ENCODE data around the gene IKBKE. TPM values are rescaled to one million over a fixed set of nuclear protein-coding genes. Genes with fewer than 3 reads are reported as not detected.

Gene IKBKE
- total and polyA plus RNA-seq, 2 donors: 17.1 to 23.9 TPM

GRCh38 chr1:206508956-206509355 is 38.7 kb downstream of the IKBKE start:
- Histone ChIP-seq H3K4me3 (ENCODE audit: low read length in 2 of 2) (no peak overlapping the region), H3K9me3 (ENCODE audit: control insufficient read depth in 2 of 2, insufficient read depth in 1 of 2, low read length in 1 of 2) (peaks cover 0 to 9% of the 10 kb centered on the region in 2 donors), H3K4me1 (ENCODE audit: control insufficient read depth in 2 of 2, insufficient read depth in 2 of 2, low read length in 2 of 2) (peaks cover 11 to 58% of the 10 kb centered on the region in 2 donors), H3K27me3 (ENCODE audit: control insufficient read depth in 2 of 2, insufficient read depth in 1 of 2, low read length in 1 of 2) (peaks cover 43 to 62% of the 10 kb centered on the region in 2 donors), H3K36me3 (ENCODE audit: control insufficient read depth in 2 of 2, insufficient read depth in 2 of 2, low read length in 1 of 2) (no peaks in the 10 kb centered on the region), H3K27ac (ENCODE audit: low read depth in 1 of 2, low read length in 1 of 2) (no peak overlapping the region)
- 81% methylated on average over 6 of the region's 6 CpGs for WGBS
- DNase-seq (ENCODE audit: low read depth in 6 of 9, low spot score in 9 of 9): no peak

GRCh38 chr1:206509612-206510257 is 39.5 kb downstream of the IKBKE start:
- DNase-seq (ENCODE audit: low read depth in 6 of 9, low spot score in 9 of 9): no peak
- no peak overlapping the region for H3K4me3 ChIP-seq (ENCODE audit: low read length in 2 of 2)

GRCh38 chr1:206510371-206510770 is 40.1 kb downstream of the IKBKE start:
- no peak overlapping the region for H3K4me3 ChIP-seq (ENCODE audit: low read length in 2 of 2)
- peaks cover 43 to 52% of the 10 kb centered on the region in 2 donors for H3K27me3 ChIP-seq (ENCODE audit: control insufficient read depth in 2 of 2, insufficient read depth in 1 of 2, low read length in 1 of 2)

More at GRCh38 chr1:206509612-206510257, 39.5 kb downstream of the IKBKE start:
- Histone ChIP-seq H3K4me1 (ENCODE audit: control insufficient read depth in 2 of 2, insufficient read depth in 2 of 2, low read length in 2 of 2) (peaks cover 11 to 55% of the 10 kb centered on the region in 2 donors), H3K27me3 (ENCODE audit: control insufficient read depth in 2 of 2, insufficient read depth in 1 of 2, low read length in 1 of 2) (peaks cover 43 to 58% of the 10 kb centered on the region in 2 donors), H3K9me3 (ENCODE audit: control insufficient read depth in 2 of 2, insufficient read depth in 1 of 2, low read length in 1 of 2) (peaks cover 0 to 9% of the 10 kb centered on the region in 2 donors), H3K36me3 (ENCODE audit: control insufficient read depth in 2 of 2, insufficient read depth in 2 of 2, low read length in 1 of 2) (no peaks in the 10 kb centered on the region), H3K27ac (ENCODE audit: low read depth in 1 of 2, low read length in 1 of 2) (no peak overlapping the region)
- 95% methylated on average over 12 of the region's 12 CpGs for WGBS

GRCh38 chr1:206511362-206512057 is 41.2 kb downstream of the IKBKE start:
- WGBS: 89% methylated on average over 14 of the region's 14 CpGs
- Histone ChIP-seq H3K27me3 (ENCODE audit: control insufficient read depth in 2 of 2, insufficient read depth in 1 of 2, low read length in 1 of 2) (peaks cover 33 to 40% of the 10 kb centered on the region in 2 donors), H3K9me3 (ENCODE audit: control insufficient read depth in 2 of 2, insufficient read depth in 1 of 2, low read length in 1 of 2) (peaks cover 0 to 9% of the 10 kb centered on the region in 2 donors), H3K4me3 (ENCODE audit: low read length in 2 of 2) (no peak overlapping the region), H3K27ac (ENCODE audit: low read depth in 1 of 2, low read length in 1 of 2) (peak overlapping the region; percentile 64 to 74), H3K36me3 (ENCODE audit: control insufficient read depth in 2 of 2, insufficient read depth in 2 of 2, low read length in 1 of 2) (no peaks in the 10 kb centered on the region), H3K4me1 (ENCODE audit: control insufficient read depth in 2 of 2, insufficient read depth in 2 of 2, low read length in 2 of 2) (peaks cover 9 to 48% of the 10 kb centered on the region in 2 donors)
- peak in 2 of 9 donors; percentile 21 to 53 for DNase-seq (ENCODE audit: low read depth in 6 of 9, low spot score in 9 of 9)

More at GRCh38 chr1:206510371-206510770, 40.1 kb downstream of the IKBKE start:
- Histone ChIP-seq H3K4me1 (ENCODE audit: control insufficient read depth in 2 of 2, insufficient read depth in 2 of 2, low read length in 2 of 2) (peaks cover 11 to 52% of the 10 kb centered on the region in 2 donors), H3K36me3 (ENCODE audit: control insufficient read depth in 2 of 2, insufficient read depth in 2 of 2, low read length in 1 of 2) (no peaks in the 10 kb centered on the region), H3K9me3 (ENCODE audit: control insufficient read depth in 2 of 2, insufficient read depth in 1 of 2, low read length in 1 of 2) (peaks cover 0 to 9% of the 10 kb centered on the region in 2 donors), H3K27ac (ENCODE audit: low read depth in 1 of 2, low read length in 1 of 2) (no peak overlapping the region)
- DNase-seq (ENCODE audit: low read depth in 6 of 9, low spot score in 9 of 9): no peak
- WGBS: 94% methylated on average over 5 of the region's 5 CpGs

GRCh38 chr1:206512058-206512850 is 42.0 kb downstream of the IKBKE start:
- no peaks in the 10 kb centered on the region for H3K36me3 ChIP-seq (ENCODE audit: control insufficient read depth in 2 of 2, insufficient read depth in 2 of 2, low read length in 1 of 2)
- peak overlapping the region; percentile 64 to 79 for H3K27ac ChIP-seq (ENCODE audit: low read depth in 1 of 2, low read length in 1 of 2)
- peaks cover 5 to 43% of the 10 kb centered on the region in 2 donors for H3K4me1 ChIP-seq (ENCODE audit: control insufficient read depth in 2 of 2, insufficient read depth in 2 of 2, low read length in 2 of 2)
- peaks cover 0 to 4% of the 10 kb centered on the region in 2 donors for H3K9me3 ChIP-seq (ENCODE audit: control insufficient read depth in 2 of 2, insufficient read depth in 1 of 2, low read length in 1 of 2)
- peaks cover 26 to 36% of the 10 kb centered on the region in 2 donors for H3K27me3 ChIP-seq (ENCODE audit: control insufficient read depth in 2 of 2, insufficient read depth in 1 of 2, low read length in 1 of 2)
- WGBS: 82% methylated on average over 14 of the region's 14 CpGs
- no peak overlapping the region for H3K4me3 ChIP-seq (ENCODE audit: low read length in 2 of 2)
- no peak for DNase-seq (ENCODE audit: low read depth in 6 of 9, low spot score in 9 of 9)

- 95% methylated on average over 4 of the region's 4 CpGs for WGBS
- no peak for DNase-seq (ENCODE audit: low read depth in 6 of 9, low spot score in 9 of 9)
- Histone ChIP-seq H3K27ac (ENCODE audit: low read depth in 1 of 2, low read length in 1 of 2) (no peak overlapping the region), H3K36me3 (ENCODE audit: control insufficient read depth in 2 of 2, insufficient read depth in 2 of 2, low read length in 1 of 2) (no peaks in the 10 kb centered on the region), H3K9me3 (ENCODE audit: control insufficient read depth in 2 of 2, insufficient read depth in 1 of 2, low read length in 1 of 2) (peaks cover 0 to 4% of the 10 kb centered on the region in 2 donors), H3K4me3 (ENCODE audit: low read length in 2 of 2) (no peak overlapping the region), H3K4me1 (ENCODE audit: control insufficient read depth in 2 of 2, insufficient read depth in 2 of 2, low read length in 2 of 2) (peaks cover 3 to 42% of the 10 kb centered on the region in 2 donors), H3K27me3 (ENCODE audit: control insufficient read depth in 2 of 2, insufficient read depth in 1 of 2, low read length in 1 of 2) (peaks cover 20 to 30% of the 10 kb centered on the region in 2 donors)
These were observed 42.5 kb downstream of the IKBKE start for GRCh38 chr1:206512851-206513180.

GRCh38 chr1:206513312-206514111 is 43.2 kb downstream of the IKBKE start:
- H3K27ac ChIP-seq (ENCODE audit: low read depth in 1 of 2, low read length in 1 of 2): peak overlapping the region; percentile 33 to 66
- H3K9me3 ChIP-seq (ENCODE audit: control insufficient read depth in 2 of 2, insufficient read depth in 1 of 2, low read length in 1 of 2): no peaks in the 10 kb centered on the region
- WGBS: 96% methylated on average over 11 of the region's 11 CpGs
- H3K4me1 ChIP-seq (ENCODE audit: control insufficient read depth in 2 of 2, insufficient read depth in 2 of 2, low read length in 2 of 2): peaks cover 0 to 35% of the 10 kb centered on the region in 2 donors
- no peak overlapping the region for H3K4me3 ChIP-seq (ENCODE audit: low read length in 2 of 2)
- H3K27me3 ChIP-seq (ENCODE audit: control insufficient read depth in 2 of 2, insufficient read depth in 1 of 2, low read length in 1 of 2): peaks cover 14 to 23% of the 10 kb centered on the region in 2 donors
- H3K36me3 ChIP-seq (ENCODE audit: control insufficient read depth in 2 of 2, insufficient read depth in 2 of 2, low read length in 1 of 2): no peaks in the 10 kb centered on the region
- no peak for DNase-seq (ENCODE audit: low read depth in 6 of 9, low spot score in 9 of 9)

GRCh38 chr1:206514813-206515387 is 44.6 kb downstream of the IKBKE start:
- Histone ChIP-seq H3K27ac (ENCODE audit: low read depth in 1 of 2, low read length in 1 of 2) (no peak overlapping the region), H3K27me3 (ENCODE audit: control insufficient read depth in 2 of 2, insufficient read depth in 1 of 2, low read length in 1 of 2) (peaks cover under 1 to 10% of the 10 kb centered on the region in 2 donors), H3K4me1 (ENCODE audit: control insufficient read depth in 2 of 2, insufficient read depth in 2 of 2, low read length in 2 of 2) (peaks cover 0 to 34% of the 10 kb centered on the region in 2 donors), H3K36me3 (ENCODE audit: control insufficient read depth in 2 of 2, insufficient read depth in 2 of 2, low read length in 1 of 2) (no peaks in the 10 kb centered on the region), H3K4me3 (ENCODE audit: low read length in 2 of 2) (no peak overlapping the region), H3K9me3 (ENCODE audit: control insufficient read depth in 2 of 2, insufficient read depth in 1 of 2, low read length in 1 of 2) (no peaks in the 10 kb centered on the region)
- DNase-seq (ENCODE audit: low read depth in 6 of 9, low spot score in 9 of 9): no peak
- 97% methylated on average over 5 of the region's 5 CpGs for WGBS

All from thymus (tissue), 11 donors.